IMR-90 (cell line): Measurements from ENCODE around the gene JAK1. TPM values are rescaled to one million over a fixed set of nuclear protein-coding genes. Genes with fewer than 3 reads are reported as not detected.

ENCODE experiments used
- ATAC-seq: fragments of 200-7000 bp; cut with Tn5 transposase; 2 replicates; pipeline ENCODE4 v1.9.1; 2020; ENCODE audit warnings: low read depth, mild to moderate bottlenecking, moderate library complexity
- BruUV-seq: library from RNA; stranded (reverse); fragments of 400-500 nt; replicated peaks from 2 replicates; lab custom pipeline; 2021; lab: Mats Ljungman, UMichigan
- CTCF ChIA-PET: fragments of 300-600 bp; formaldehyde crosslinking; extraction: SDS; loops from one replicate; lab custom pipeline; 2021; ENCODE audit warnings: antibody characterized with exemption; lab: Yijun Ruan, JAX
- POLR2A ChIA-PET: fragments of 300-600 bp; sonication (Branson Sonifier 250); formaldehyde crosslinking; loops from one replicate; lab custom pipeline; 2022; ENCODE audit warnings: antibody characterized with exemption; ENCODE audit not compliant: unreplicated experiment; lab: Charles Lee
- DNase-seq: peaks from one replicate; pipeline ENCODE4 v3.0.0; 2013
- H2AFZ ChIP-seq: replicated peaks from 2 replicates; pipeline ENCODE3; 2013; ENCODE audit warnings: low read length, mild to moderate bottlenecking; ENCODE audit not compliant: poor library complexity
- H2AK5ac ChIP-seq: 2 replicates; pipeline ENCODE4 v1.6.1; 2013; ENCODE audit warnings: low read depth, low read length, inconsistent platforms
- H2AK9ac ChIP-seq: replicated peaks from 2 replicates; pipeline ENCODE3; 2013; ENCODE audit warnings: mild to moderate bottlenecking, low read depth, low read length, moderate library complexity; ENCODE audit not compliant: poor library complexity
- H2BK120ac ChIP-seq: 2 replicates; pipeline ENCODE4 v1.6.1; 2013; ENCODE audit warnings: low read depth, low read length, inconsistent platforms
- H2BK15ac ChIP-seq: 3 replicates; pipeline ENCODE4 v1.6.1; 2013; ENCODE audit warnings: low read depth, low read length, inconsistent platforms
- H2BK20ac ChIP-seq: 2 replicates; pipeline ENCODE4 v1.6.1; 2013; ENCODE audit warnings: low read depth, mild to moderate bottlenecking, inconsistent platforms, low read length, moderate library complexity
- H2BK5ac ChIP-seq: 2 replicates; pipeline ENCODE4 v1.6.1; 2013; ENCODE audit warnings: mild to moderate bottlenecking, low read depth, low read length, inconsistent platforms; ENCODE audit not compliant: poor library complexity, severe bottlenecking
- H3K14ac ChIP-seq: replicated peaks from 2 replicates; pipeline ENCODE4 v1.6.1; 2013; ENCODE audit warnings: low read depth, low read length, inconsistent platforms
- H3K18ac ChIP-seq: 2 replicates; pipeline ENCODE4 v1.6.1; 2013; ENCODE audit warnings: low read depth, low read length, control low read depth
- H3K23ac ChIP-seq: 2 replicates; pipeline ENCODE4 v1.6.1; 2013; ENCODE audit warnings: low read depth, low read length, inconsistent platforms
- H3K27ac ChIP-seq: 2 replicates; pipeline ENCODE4 v1.5.1; 2013; ENCODE audit warnings: mild to moderate bottlenecking, control low read depth, low read length; ENCODE audit not compliant: insufficient read depth
- H3K27me3 ChIP-seq: 2 replicates; pipeline ENCODE4 v1.6.1; 2013; ENCODE audit warnings: low read length; ENCODE audit not compliant: control insufficient read depth, insufficient read depth
- H3K36me3 ChIP-seq: 2 replicates; pipeline ENCODE4 v1.6.1; 2013; ENCODE audit warnings: low read length, mixed read lengths; ENCODE audit not compliant: control insufficient read depth, insufficient read depth
- H3K4ac ChIP-seq: 2 replicates; pipeline ENCODE4 v1.6.1; 2013; ENCODE audit warnings: low read depth, low read length, inconsistent platforms
- H3K4me1 ChIP-seq: 2 replicates; pipeline ENCODE4 v1.6.1; 2013; ENCODE audit warnings: low read length, mixed read lengths; ENCODE audit not compliant: control insufficient read depth, insufficient read depth
- H3K4me2 ChIP-seq: 2 replicates; pipeline ENCODE4 v1.6.1; 2013; ENCODE audit warnings: low read depth, mild to moderate bottlenecking, control low read depth, low read length, moderate library complexity
- H3K4me3 ChIP-seq: 2 replicates; pipeline ENCODE4 v1.5.1; 2013; ENCODE audit warnings: low read depth, mild to moderate bottlenecking, control low read depth, low read length, moderate library complexity; ENCODE audit not compliant: insufficient read depth
- H3K56ac ChIP-seq: 2 replicates; pipeline ENCODE4 v1.6.1; 2013; ENCODE audit warnings: low read length, inconsistent platforms; ENCODE audit not compliant: insufficient read depth; ENCODE audit errors: extremely low read depth
- H3K79me1 ChIP-seq, 2 experiments: 2 replicates each; pipeline ENCODE4 v1.6.1; 2013; ENCODE audit warnings: low read length in 2 of 2, inconsistent platforms in 1 of 2, low read depth in 1 of 2
- H3K9ac ChIP-seq: 2 replicates; pipeline ENCODE4 v1.6.1; 2013; ENCODE audit warnings: low read depth, low read length, control low read depth
- H3K9me1 ChIP-seq: 2 replicates; pipeline ENCODE4 v1.6.1; 2013; ENCODE audit warnings: low read length, inconsistent platforms; ENCODE audit not compliant: insufficient read depth
- H3K9me3 ChIP-seq: 2 replicates; pipeline ENCODE4 v1.6.1; 2013; ENCODE audit warnings: low read length; ENCODE audit not compliant: control insufficient read depth, insufficient read depth
- H4K20me1 ChIP-seq: 2 replicates; pipeline ENCODE4 v1.6.1; 2013; ENCODE audit warnings: low read length, inconsistent platforms; ENCODE audit not compliant: insufficient read depth
- H4K5ac ChIP-seq: 2 replicates; pipeline ENCODE4 v1.6.1; 2013; ENCODE audit warnings: mild to moderate bottlenecking, low read depth, low read length, control low read depth
- H4K8ac ChIP-seq, 2 experiments: 2 replicates each; pipeline ENCODE4 v1.6.1; 2013; ENCODE audit warnings: low read depth in 2 of 2, low read length in 2 of 2, control low read depth in 1 of 2, inconsistent platforms in 1 of 2
- H4K91ac ChIP-seq: 2 replicates; pipeline ENCODE4 v1.6.1; 2013; ENCODE audit warnings: low read depth, low read length, inconsistent platforms; ENCODE audit not compliant: insufficient read depth
- MXI1 ChIP-seq: IDR thresholded peaks from 2 replicates; pipeline ENCODE4 v1.6.1; 2012; ENCODE audit warnings: low read depth, mild to moderate bottlenecking, low read length, moderate library complexity, borderline replicate concordance
- WGBS, 2 experiments: methylation state at CpG; one replicate each; pipeline versions ENCODE4 v1.1.5 to v1.1.7; 2013; ENCODE audit warnings: missing lambda C conversion rate in 2 of 2; ENCODE audit not compliant: insufficient read length in 1 of 2; ENCODE audit errors: extremely low coverage in 2 of 2; 5-methylcytosine and 5-hydroxymethylcytosine counted together
- dilution Hi-C: fragments of 300-500 bp; cut with HindIII; formaldehyde crosslinking; loops from one replicate; pipeline ENCODE4 v1.14.3; 2018; ENCODE audit warnings: low sequenced_read_pairs; ENCODE audit not compliant: unreplicated experiment
- in situ Hi-C: fragments of 300-500 bp; cut with MboI; formaldehyde crosslinking; loops from 3 replicates; pipeline ENCODE4 v1.14.3; 2019; ENCODE audit warnings: low sequenced_read_pairs, inconsistent platforms, mixed read lengths
- intact Hi-C: fragments of 100-400 bp; cut with micrococcal nuclease; formaldehyde crosslinking; loops from 2 replicates; pipeline ENCODE4 v1.10.0; 2022
- polyA plus RNA-seq, 3 experiments: library from polyadenylated mRNA; depleted of rRNA; stranded (reverse); fragments of >200 nt; gene quantifications; 2 replicates each; pipeline ENCODE4 v1.2.3, GENCODE V29; 2012; ENCODE audit warnings: low replicate concordance in 1 of 3
- total RNA-seq: library from RNA; depleted of rRNA; stranded (reverse); fragments of >200 nt; gene quantifications from 2 replicates; pipeline ENCODE4 v1.2.3, GENCODE V29; 2012
- TF ChIP-seq, protein P1 (sequence below): fragments of 150-350 bp; IDR thresholded peaks from 2 replicates; pipeline ENCODE4 v1.6.1; 2017; ENCODE audit warnings: mild to moderate bottlenecking, antibody characterized with exemption, low read length, low read depth

The JAK1 gene
- total and polyA plus RNA-seq, 2 of the 4 experiments (the other 2 are of a cell fraction), result 76.9 to 103 TPM

DNA sequence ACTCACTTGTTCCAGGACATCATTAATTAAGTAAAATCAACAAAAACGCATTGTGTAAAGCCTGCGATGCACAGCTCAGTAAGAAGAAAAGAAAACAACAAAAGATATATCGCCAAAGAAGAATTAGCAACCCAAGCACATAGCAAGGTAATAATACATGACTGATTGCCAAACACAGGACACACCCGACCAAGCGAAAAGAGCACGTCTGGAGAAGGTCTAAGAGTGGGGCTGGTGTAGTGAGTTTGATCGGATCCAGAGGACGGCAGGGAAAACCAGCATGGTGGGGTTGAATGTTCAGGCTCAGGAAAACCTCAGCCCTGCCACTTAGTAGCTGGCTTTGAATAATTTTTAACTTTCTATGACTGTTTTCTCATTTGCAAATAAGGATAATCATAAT, 69.8 kb downstream of the JAK1 start:
- H2AK5ac ChIP-seq, result no peak overlapping the region; the same call in 1 of the 2 replicates
- intact Hi-C loops (loop anchor here (5.0 kb wide), 1 partner anchor 71 kb away; the partner anchor contains the start of gene JAK1), in situ Hi-C loops (no loop called here), dilution Hi-C loops (no loop called here)
- H3K36me3 ChIP-seq, result no peaks in the 10 kb centered on the region
- H4K91ac ChIP-seq, result no peak overlapping the region
- H3K23ac ChIP-seq, result no peak overlapping the region
- TF ChIP-seq, protein P1, sequence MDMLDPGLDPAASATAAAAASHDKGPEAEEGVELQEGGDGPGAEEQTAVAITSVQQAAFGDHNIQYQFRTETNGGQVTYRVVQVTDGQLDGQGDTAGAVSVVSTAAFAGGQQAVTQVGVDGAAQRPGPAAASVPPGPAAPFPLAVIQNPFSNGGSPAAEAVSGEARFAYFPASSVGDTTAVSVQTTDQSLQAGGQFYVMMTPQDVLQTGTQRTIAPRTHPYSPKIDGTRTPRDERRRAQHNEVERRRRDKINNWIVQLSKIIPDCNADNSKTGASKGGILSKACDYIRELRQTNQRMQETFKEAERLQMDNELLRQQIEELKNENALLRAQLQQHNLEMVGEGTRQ, result no peak
- TF ChIP-seq MXI1, result no peak
- no peak overlapping the region for H3K18ac ChIP-seq
- H3K27ac ChIP-seq, result no peak overlapping the region
- H4K5ac ChIP-seq, result no peak overlapping the region
- DNase-seq, result no peak
- H4K20me1 ChIP-seq, result peaks cover 76% of the 10 kb centered on the region
- no TSS peak for BruUV-seq
- no peak overlapping the region for H3K4me3 ChIP-seq
- no peak overlapping the region for H2AK9ac ChIP-seq
- no peak overlapping the region for H3K14ac ChIP-seq
- no peak overlapping the region for H3K56ac ChIP-seq
- no peaks in the 10 kb centered on the region for H3K9me3 ChIP-seq
- no peak overlapping the region for H2BK20ac ChIP-seq
- POLR2A ChIA-PET, result no interaction called here
- no peak for ATAC-seq
- CTCF ChIA-PET, result no interaction called here
- WGBS, 2 experiments, result no CpG with 5 or more reads among the region's 8 CpGs
- no peak overlapping the region for H2AFZ ChIP-seq
- H3K9me1 ChIP-seq, result peaks cover 29% of the 10 kb centered on the region
- H2BK5ac ChIP-seq, result no peak overlapping the region
- peaks cover 40 to 79% of the 10 kb centered on the region in 2 experiments for H3K79me1 ChIP-seq
- no peak overlapping the region for H3K4ac ChIP-seq
- H2BK120ac ChIP-seq, result no peak overlapping the region
- no peak overlapping the region for H3K4me2 ChIP-seq
- no peak overlapping the region for H4K8ac ChIP-seq
- peaks cover 15% of the 10 kb centered on the region for H3K4me1 ChIP-seq
- no peaks in the 10 kb centered on the region for H3K27me3 ChIP-seq
- H3K9ac ChIP-seq, result no peak overlapping the region
- no peak overlapping the region for H2BK15ac ChIP-seq
